Stimulated activated naive CD4-positive, alpha-beta T cell treated with Interleukin-2 at 50 U/mL for 16 hours (primary cell): ENCODE measurements around the gene KCNJ6.
"Not testable (repeated sequence)": the region's sequence is repeated elsewhere in the genome, so short reads cannot be mapped to it uniquely, and the experiment has no call there.

Experiments
- DNase-seq: peaks from one replicate; lab custom pipeline; 2025; lab: John Stamatoyannopoulos, UW

The KCNJ6 gene

DNA sequence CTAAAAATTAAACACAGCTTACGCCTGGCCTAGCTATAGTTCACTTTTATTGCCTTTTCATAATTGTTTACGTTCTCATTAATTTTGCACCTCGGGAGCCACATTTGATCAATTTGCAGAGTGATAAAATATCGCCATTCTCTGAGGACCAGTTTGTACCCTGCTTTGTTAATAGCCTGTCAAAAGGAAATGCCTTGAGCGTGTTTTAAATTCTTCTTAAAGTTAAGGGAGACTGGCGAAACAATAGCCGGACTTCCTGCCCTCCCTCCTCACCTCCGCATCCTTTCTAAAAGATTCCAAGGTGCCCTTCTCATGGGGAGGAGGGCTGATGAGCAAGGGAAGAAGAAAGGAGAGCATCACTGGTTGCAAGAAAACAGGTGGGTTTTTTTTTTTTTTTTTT lies 271.6 kb downstream of the KCNJ6 start:
- DNase-seq: no peak

GRCh38 chr21:37643862-37644261 lies 272.4 kb downstream of the KCNJ6 start:
- DNase-seq: not testable (repeated sequence)

DNA sequence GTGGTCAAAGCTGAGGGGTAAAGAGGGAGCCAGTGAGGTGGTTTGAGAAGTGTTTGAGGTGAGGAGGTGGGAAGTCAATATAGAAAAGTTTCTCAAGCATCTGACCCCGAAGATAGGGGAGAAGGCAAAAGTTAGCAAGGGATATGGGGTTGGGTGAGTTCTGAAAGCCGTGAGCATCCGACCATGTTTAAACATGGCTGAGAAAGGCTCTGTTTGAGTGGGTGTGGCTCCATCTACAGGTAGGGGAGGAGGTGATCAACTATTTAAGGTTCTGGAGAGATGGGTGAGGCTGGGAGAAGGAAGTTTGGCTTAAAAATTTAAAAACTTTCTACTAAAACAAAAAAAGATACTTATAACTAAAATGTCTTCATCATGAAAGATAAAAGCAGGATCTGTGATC lies 273.8 kb downstream of the KCNJ6 start:
- DNase-seq: no peak

GRCh38 chr21:37639756-37640155 lies 276.5 kb downstream of the KCNJ6 start:
- no peak for DNase-seq

DNA sequence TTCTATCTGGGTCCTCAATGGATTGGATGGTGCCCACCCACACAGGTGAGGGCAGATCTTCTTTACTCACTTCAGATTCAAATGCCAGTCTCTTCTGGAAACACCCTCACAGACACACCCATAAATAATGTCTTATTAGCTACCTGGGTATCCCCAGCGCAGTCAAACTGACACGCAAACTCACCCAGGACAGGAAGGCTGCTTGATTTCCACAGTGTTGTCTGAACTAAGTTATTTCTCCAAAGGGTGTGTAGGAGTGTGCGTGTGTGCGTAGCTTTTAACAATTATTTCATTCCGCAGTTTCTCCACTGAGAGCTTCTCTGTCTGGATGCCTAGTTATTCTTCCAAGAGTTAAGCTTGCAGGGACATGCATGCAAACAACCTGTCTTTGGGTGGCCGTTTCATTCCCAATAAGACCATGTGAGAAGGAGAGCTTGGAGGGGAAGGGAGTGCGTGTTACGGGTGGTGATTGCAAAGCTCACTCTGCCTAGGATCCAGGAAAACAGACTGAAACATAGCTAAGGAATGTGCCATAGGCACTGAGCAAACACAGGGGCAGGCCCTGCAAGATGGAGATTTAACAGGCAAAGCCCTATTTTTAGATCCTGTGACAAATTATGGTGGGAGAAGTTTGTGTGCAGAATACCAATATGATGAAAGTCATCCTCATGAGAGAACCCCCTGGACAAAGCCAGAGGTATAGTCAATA lies 280.0 kb downstream of the KCNJ6 start:
- no peak for DNase-seq

DNA sequence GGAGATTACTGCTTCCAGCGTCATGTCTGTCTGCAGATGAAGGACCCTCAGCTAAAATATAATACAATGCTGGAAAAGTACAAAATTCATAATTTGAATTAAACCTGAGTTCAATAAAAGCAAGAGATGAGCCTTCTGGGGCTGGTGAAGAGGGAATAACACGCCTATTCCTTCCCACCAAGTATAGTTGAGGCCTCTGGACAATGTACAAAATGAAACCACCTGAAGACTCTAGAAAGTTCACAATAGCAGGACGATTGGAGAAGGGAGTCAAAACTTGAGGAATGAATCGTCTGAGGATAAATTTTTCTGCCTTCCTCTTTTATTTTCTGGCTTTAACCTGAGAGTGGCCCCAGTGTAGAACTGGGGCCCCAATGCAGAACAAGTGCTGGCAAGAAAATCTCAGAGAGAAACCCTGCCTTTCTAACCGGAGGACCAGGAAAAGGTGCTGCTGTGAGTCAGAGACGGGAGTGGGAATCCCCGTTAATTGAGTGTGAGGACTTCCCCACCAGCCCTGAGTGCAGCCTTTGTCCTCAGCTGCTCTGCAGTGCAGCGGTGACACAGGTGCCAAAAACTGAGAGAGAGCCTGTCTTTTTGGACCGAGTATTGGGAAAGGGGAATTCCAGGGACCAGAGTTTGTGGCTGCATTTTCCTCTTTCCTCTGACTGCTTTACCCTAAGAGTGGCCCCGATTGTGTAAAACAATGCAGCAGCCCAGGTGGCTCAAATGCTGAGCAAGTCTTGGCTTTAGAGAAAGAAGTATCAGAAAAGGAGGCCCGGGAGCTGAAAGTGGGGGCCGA lies 284.7 kb downstream of the KCNJ6 start:
- no peak for DNase-seq

GRCh38 chr21:37630872-37631271 lies 285.4 kb downstream of the KCNJ6 start:
- no peak for DNase-seq

- no peak for DNase-seq
Measured at GRCh38 chr21:37628362-37628761, 287.9 kb downstream of the KCNJ6 start.

- DNase-seq: no peak
Measured at GRCh38 chr21:37627561-37627960, 288.7 kb downstream of the KCNJ6 start.

DNA sequence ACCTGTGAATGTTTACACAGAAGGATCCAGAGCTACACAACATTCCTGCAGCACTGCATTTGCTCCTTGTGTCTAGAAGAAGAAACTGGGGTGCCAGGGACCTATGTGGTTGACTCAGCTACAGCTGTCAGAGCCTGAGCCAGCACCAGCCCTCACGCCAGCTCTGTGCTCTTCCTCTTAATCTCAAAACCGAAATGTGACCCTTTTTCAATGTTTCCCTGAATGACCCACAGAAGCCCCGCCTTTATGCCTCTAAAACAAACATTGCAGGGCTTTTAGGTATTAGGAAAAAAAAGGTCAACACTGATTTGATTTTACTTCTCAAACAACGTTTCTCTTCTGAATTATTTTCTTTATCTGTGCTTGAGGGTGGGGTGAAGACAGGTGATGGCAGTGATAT lies 289.2 kb downstream of the KCNJ6 start:
- no peak for DNase-seq

GRCh38 chr21:37626320-37626719 lies 289.9 kb downstream of the KCNJ6 start:
- no peak for DNase-seq

- no peak for DNase-seq
Measured at GRCh38 chr21:37623689-37624088, 292.6 kb downstream of the KCNJ6 start.

GRCh38 chr21:37623183-37623582 lies 293.1 kb downstream of the KCNJ6 start:
- no peak for DNase-seq

- DNase-seq: no peak
Measured at GRCh38 chr21:37622755-37623154, 293.5 kb downstream of the KCNJ6 start.

GRCh38 chr21:37620401-37620800 lies 295.9 kb downstream of the KCNJ6 start:
- DNase-seq: no peak

- DNase-seq: no peak
Measured at GRCh38 chr21:37619464-37619974, 296.7 kb downstream of the KCNJ6 start.

DNA sequence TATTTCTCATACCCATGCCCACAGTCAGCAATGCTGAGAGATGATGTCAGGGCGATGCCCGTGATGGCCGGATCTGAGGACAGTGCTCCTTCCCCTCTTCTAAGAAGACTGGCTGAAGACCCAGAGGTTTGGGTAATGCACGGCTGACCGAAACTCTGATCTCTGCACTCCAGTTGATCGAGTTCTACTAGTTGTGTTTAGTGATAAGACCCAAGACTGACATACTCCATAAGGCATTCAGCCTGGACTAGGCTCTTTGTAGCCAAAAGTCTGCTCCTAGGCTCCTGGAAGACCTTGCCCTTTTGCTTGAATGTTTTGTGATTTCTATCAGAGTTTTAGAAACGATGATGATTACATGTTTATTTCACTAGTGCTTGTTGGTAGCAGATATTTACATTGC lies 298.2 kb downstream of the KCNJ6 start:
- no peak for DNase-seq

GRCh38 chr21:37615962-37616361 lies 300.3 kb downstream of the KCNJ6 start:
- DNase-seq: no peak

DNA sequence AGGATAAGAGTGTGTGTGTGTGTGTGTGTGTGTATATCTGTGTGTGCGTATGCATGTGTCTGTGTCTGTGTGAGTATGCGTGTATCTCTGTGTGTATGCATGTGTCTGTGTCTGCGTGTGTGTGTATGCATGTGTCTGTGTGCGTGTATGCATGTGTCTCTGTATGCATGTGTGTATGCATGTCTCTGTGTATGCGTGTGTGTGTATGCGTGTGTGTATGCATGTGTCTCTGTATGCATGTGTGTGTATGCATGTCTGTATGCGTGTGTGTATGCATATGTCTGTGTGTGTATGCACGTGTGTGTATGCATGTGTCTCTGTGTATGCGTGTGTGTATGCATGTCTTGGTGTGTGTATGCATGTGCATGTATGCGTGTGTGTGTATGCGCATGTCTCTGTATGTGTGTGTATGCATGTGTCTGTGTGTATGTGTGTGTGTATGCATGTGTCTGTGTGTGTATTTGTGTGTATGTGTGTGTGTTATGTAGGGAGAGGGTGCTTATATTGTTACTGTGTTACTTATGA lies 301.8 kb downstream of the KCNJ6 start:
- DNase-seq: no peak

GRCh38 chr21:37607081-37607480 lies 309.2 kb downstream of the KCNJ6 start:
- no peak for DNase-seq

GRCh38 chr21:37606549-37606948 lies 309.7 kb downstream of the KCNJ6 start:
- no peak for DNase-seq

GRCh38 chr21:37605006-37605405 lies 311.3 kb downstream of the KCNJ6 start:
- DNase-seq: no peak

DNA sequence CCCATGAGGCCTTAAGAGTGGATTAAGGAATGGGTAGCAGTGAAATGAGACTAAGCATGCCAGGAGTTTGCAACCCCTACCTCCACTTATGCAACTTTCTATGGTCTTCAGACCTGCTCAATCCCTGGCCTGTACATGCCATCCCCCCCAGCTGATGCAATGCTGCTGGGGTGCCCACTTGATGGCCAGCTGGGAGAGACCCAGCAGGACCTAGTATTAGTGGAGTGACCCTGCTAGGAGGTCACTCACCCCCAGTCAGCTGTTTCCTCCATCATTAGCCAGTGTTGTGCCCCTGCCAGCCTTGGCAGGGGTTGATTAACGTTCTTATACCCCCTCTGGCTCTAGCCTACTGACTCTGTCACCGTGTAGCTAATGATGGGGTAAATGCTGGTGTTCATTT lies 313.1 kb downstream of the KCNJ6 start:
- no peak for DNase-seq
